Measurements from ENCODE around the gene FOSB. TPM values are rescaled to one million over a fixed set of nuclear protein-coding genes. Genes with fewer than 3 reads are reported as not detected.

Gene FOSB
- polyA plus RNA-seq, 10 donors, result 12.7 to 590 (median 84.2) TPM

- peak in 1 of 3 donors; percentile 45 for DNase-seq
Observed at GRCh38 chr19:45440873-45441654, 26.7 kb upstream of the FOSB start.

- DNase-seq, result peak in 1 of 3 donors; percentile 33
Observed at GRCh38 chr19:45442408-45442777, 25.4 kb upstream of the FOSB start.

DNA sequence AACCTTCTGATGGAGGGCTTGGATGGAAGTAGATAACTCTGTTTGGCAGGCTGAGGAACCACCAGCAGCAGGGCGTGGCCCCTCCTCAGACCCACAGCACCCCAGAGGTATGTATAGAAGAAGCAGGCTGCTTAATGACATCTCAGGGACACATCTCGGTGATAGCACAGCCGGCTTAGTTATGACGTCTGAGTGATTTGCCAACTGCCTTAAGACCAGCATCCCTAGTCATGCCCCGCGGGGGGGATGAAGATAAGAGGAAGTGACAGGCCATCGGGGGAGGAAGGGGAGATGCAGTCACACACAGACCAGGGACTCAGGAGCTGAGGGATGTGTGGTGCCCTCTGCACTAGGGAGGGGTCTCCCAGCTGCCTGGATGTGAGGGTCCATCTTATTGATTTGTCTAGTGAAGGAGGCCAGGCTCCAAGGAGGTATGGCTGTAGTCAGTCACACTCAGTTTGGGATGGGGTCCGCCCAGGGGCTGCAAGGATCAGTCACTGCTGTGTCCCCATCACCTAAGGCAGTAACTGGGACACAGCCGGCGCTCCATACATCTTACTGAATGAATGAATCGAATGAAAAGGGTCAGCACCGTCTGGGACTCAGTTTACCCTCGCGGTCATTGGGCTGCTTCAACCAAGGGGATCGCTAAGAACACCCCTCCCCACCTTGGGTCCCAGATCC lies 24.9 kb upstream of the FOSB start:
- DNase-seq, result peak in 2 of 3 donors; percentile 53 to 72

DNA sequence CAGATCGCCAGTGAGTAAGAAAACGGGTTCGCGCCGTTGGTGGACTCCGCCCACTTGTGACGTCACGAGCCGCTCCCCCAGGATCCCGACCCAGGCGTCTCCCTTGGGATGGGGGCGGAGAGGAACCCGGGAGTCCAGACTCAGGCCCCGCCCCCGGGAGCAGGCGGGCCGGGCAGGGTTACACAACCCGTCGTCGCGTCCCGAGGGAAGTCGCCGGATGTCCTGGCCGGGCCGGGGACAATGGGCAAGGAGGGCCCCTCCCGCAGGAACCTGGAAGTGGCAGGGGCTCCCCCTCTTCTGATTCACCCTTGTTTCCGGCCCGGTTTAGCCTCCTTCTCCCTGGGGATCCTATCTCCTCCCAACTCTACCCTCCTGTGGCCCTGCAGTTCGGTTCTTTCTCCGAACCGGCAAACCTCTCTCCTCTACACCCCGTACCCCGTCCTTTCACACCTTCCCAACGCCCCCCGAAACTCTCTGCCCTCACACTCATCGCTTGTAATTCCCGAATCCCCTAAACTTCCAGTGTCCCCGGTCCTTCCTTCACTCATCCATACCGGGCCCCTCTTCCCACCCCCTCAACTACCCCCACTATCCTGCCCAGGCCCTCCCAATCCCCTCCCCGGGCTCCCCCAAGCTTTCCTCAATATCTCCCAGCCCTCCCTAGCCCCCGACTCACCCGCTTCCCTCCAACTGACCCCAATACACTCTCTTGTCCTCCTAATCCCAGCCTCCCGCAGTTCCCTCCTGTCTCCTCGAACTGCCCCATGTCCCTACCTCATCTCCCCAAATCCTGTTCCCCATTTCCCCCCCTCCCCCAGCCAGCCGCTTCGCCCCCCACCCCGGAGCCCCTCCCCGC lies 24.1 kb upstream of the FOSB start:
- DNase-seq, result peak; percentile 84 to 92 (median 87)

GRCh38 chr19:45444318-45445041 lies 23.3 kb upstream of the FOSB start:
- peak; percentile 86 to 98 (median 94) for DNase-seq

DNA sequence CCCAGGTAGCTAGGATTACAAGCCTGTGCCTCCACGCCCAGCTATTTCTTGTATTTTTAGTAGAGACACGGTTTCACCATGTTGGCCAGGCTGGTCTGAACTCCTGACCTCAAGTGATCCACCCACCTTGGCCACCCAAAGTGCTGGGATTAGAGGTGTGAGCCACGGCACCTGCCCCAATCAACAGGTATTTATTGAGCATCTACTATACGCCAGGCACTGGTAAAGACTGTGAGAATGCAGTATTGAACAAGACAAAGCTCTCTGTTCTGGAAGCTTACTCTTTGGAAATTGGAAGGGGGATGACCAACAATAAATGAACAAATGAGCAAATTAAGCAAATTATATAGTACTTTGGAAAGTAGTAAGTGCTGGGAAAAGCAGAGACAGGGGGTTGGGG lies 22.7 kb upstream of the FOSB start:
- DNase-seq, result no peak

DNA sequence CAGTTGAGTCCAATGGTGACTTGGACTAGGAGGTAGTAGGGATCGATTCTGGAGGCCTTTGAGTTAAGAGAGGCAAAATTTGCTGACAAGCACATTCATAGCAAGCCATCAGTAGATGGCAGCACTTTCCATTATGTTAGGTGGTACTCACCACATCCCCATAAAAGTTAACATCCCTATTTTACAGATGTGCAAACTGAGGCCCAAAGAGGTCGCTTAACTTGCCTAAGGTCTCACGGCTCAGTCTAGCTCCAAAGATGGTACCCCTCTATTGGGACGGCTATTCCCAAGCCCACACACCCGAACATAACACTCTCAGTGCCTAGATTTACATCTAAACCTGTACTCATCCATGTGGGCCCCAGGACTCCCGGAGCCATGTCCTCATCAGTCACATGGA lies 21.5 kb upstream of the FOSB start:
- DNase-seq, result no peak

DNA sequence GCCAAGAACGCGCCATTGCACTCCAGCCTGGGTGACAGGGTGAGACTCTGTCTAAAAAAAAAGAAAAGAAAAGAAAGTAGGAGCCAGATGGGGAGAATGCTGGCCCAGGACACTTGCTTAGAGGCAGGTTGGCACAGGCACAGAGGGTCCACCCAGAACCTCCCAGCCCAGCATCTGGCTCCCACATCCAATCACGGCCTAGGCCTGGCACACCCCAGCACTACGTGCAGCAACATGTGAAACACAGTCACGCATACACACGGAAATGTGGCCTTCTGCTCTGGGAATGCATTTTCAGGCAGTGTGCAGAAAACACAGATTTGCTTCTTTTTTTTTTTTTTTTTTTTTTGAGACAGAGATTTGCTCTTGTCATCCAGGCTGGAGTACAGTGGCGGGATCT lies 20.9 kb upstream of the FOSB start:
- peak in 2 of 3 donors; percentile 36 to 69 for DNase-seq

GRCh38 chr19:45448425-45448756 lies 19.4 kb upstream of the FOSB start:
- DNase-seq, result no peak

DNA sequence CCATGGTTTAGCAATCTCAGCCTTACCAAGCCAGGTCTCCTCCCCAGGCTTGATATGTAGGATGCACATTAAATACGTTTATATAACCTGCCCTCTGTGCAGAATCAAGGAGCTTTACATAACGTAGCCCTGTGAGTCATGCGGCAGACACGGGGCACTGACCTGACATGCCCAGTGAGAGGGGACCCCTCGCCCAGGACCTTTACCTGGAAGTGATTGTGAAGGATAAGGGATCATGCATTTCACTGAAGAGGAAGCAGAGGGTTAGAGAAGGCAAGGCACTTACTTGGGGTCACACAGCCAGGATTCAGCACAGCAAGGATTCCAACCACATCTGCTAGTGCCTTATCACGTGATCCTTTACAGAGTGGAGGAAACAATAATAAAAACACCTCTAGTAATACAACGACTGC lies 18.9 kb upstream of the FOSB start:
- no peak for DNase-seq

DNA sequence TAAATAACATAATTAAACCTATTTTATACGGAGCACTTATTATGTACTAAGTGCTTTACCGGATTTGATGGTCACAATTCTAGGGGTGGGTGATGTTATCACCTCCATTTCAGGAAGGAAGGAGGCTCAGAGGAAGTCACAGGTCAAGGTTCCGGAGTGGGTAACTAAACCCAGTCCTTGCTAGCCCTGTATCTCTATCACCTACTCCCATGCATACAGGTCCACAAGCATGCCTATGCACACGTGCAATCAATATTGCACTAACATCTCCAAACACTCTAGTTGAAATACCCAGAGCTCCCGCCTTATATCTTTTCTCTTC lies 17.8 kb upstream of the FOSB start:
- no peak for DNase-seq

DNA sequence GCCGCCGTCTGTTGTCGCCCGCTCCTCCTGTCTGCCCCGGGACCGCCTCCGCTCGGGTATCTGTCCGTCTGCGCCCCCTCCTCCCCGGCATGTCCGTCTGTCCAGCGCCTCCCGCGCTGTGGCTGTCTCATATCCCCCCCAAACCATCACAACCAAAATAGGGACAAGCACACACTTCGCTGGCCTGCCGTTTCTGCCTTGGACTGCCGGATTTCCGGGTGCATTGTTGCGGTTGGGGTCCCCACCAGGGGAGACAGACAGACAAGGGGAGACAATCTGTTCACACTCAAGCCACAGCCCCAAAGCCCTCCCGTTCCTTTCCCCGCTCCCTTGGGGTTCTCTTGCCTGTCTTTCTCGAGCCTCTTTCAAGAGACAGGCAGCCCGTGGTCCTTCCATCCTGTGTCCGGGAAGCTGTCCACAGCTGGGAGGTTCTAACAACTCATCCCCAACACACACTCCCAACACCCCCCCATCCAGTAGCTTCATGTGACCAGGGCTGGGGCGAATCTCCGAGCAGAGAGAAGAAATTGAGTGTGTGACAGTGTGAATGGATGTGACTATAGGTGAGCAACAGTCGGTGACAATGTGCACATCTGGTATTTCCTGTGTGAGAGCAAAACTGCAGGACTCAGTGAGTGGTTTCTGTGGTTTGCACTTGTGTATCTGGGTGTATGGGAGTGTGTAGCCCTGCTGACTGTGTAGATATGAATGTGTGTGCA lies 16.5 kb upstream of the FOSB start:
- DNase-seq, result peak in 2 of 3 donors; percentile 71 to 88

DNA sequence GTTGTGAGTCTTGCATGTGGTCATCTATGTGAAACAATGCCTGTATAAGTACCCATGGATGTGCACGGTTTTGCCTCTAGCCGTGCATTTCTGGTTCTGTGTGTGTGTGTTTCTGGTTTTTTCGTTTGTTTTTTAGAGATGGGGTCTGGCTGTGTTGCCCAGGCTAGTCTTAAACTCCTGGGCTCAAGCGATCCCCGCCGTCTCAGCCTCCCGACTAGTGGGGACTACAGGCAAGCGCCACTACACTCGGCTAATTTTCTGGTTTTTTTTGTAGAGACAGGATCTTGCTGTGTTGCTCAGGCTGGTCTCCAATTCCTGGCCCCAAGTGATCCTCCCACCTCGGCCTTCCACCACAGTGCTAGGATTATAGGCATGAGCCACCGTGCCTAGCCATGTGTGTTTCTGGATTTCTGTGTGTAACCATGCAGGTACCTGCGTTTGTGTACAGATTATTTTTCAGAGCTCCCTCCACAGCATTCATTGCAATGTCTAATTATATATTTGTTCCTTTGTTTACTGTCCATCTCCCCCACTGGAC lies 15.9 kb upstream of the FOSB start:
- DNase-seq, result no peak

- peak; percentile 94 to 97 (median 95) for DNase-seq
Observed at GRCh38 chr19:45455707-45456499, 11.9 kb upstream of the FOSB start.

GRCh38 chr19:45456500-45456815 lies 11.3 kb upstream of the FOSB start:
- no peak for DNase-seq

DNA sequence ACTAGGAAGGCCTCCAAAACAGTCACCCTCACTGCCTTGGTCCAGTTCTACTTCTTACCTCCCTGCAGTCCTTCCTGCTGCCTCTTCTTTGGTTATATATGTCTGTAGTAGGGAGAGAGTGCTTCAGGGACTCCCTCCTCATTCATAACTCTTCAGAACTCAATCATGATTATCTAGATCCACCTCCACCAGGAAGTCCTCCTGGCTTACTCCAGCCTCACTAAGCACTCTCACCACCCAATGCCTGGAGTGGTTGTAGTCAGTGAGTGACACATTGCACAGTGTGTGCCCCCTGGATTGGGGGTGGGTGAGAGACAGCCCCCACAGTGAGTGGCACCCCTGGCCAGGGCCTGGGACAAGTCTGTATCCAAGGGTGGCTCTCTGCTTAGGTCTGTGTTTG lies 10.0 kb upstream of the FOSB start:
- no peak for DNase-seq

DNA sequence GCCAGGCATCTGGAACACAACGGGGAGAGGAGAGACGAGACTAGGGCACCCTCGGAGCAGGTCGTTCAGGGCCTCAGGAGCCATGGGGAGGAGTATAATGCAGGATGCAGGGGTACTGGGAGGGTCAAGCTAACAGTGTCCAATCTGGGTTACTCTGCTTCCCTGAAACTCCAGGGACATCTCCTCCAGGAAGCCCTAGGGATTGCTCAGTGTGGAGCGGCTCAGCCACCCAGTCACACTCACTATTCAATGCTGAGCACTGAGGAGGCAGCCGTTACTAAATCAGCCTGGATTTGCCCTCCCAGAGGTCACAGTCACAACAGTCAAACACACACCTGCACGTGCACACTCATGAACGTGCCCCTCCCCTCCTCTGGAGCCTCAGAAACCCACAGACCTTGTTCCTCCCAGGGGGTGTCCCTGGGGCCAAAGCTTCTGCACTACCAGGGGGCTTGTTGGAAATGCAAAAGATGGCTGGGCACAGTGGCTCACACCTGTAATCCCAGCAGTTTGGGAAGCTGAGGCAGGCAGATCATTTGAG lies 6.9 kb upstream of the FOSB start:
- no peak for DNase-seq

DNA sequence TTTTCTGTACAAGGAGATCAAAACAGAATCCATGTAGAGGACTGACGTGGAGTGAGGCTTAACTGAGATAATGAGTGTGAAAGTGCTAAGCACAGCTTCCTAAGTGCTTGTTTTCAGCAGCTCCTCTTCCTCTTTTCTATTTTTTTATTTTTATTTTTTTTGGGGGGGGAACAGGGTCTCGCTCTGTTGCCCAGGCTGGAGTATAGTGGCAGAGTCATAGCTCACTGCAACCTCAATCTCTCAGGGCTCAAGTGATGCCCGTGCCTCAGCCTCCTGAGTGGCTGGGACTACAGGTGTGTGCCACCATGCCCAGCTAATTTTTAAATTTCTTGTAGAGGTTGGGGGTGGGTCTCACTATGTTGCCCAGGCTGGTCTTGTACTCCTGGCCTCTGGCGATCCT lies 5.6 kb upstream of the FOSB start:
- DNase-seq, result no peak

GRCh38 chr19:45463241-45463640 lies 4.6 kb upstream of the FOSB start:
- no peak for DNase-seq

DNA sequence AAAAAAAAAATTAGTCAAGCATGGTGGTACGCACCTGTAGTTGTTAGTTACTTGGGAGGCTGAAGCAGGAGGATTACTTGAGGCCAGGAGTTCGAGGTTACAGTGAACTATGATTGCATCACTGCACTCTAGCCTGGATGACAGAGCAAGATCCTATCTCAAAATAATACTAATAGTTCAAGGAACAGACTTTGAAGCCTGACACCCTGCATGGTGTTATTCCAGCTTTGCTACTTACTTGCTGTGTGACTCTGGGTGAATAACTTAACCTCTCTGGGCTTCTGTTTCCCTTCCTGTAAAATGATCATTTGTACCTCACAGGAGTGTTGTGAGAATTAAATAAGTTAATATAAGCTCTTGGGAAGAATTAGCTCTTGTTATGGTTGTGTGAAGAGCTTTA lies 3.5 kb upstream of the FOSB start:
- no peak for DNase-seq
